HepG2 (cell line): ENCODE measurements around the gene CAD. TPM values are rescaled to one million over a fixed set of nuclear protein-coding genes. Genes with fewer than 3 reads are reported as not detected.
A peak's percentile ranks its signal among the peaks of the same experiment; 100 is the strongest.

ENCODE experiments used
- DNMT1 ChIP-seq: sonication (generic); formaldehyde crosslinking; IDR thresholded peaks from 2 replicates; pipeline ENCODE4 v1.5.1; 2020; ENCODE audit warnings: mild to moderate bottlenecking, missing genetic modification reagents
- DPF2 ChIP-seq: sonication (generic); formaldehyde crosslinking; IDR thresholded peaks from 2 replicates; pipeline ENCODE4 v1.4.0; 2020; ENCODE audit warnings: mild to moderate bottlenecking, low read depth, missing genetic modification reagents, borderline replicate concordance
- HCFC1 ChIP-seq: fragments of 150-350 bp; IDR thresholded peaks from 2 replicates; pipeline ENCODE4 v1.6.1; 2014; ENCODE audit warnings: low read depth, low read length
- ISX ChIP-seq: sonication (generic); formaldehyde crosslinking; conservative IDR thresholded peaks from 2 replicates; pipeline ENCODE4 v1.5.0; 2020; ENCODE audit warnings: missing genetic modification reagents
- KDM2A ChIP-seq: sonication (generic); formaldehyde crosslinking; IDR thresholded peaks from 2 replicates; pipeline ENCODE4 v1.4.0; 2020; ENCODE audit warnings: low read depth, missing genetic modification reagents, borderline replicate concordance
- KLF9 ChIP-seq: IDR thresholded peaks from 2 replicates; pipeline ENCODE4 v1.6.1; 2016; ENCODE audit warnings: low read depth
- NFIC ChIP-seq: IDR thresholded peaks from 2 replicates; pipeline ENCODE4 v1.6.1; 2012; ENCODE audit warnings: mild to moderate bottlenecking, low read length, inconsistent platforms
- POGZ ChIP-seq: sonication (generic); formaldehyde crosslinking; IDR thresholded peaks from 2 replicates; pipeline ENCODE4 v1.4.0; 2020; ENCODE audit warnings: mild to moderate bottlenecking, missing genetic modification reagents
- TBP ChIP-seq: sonication (generic); formaldehyde crosslinking; IDR thresholded peaks from 2 replicates; pipeline ENCODE4 v1.5.0; 2020; ENCODE audit warnings: missing genetic modification reagents
- TCF12 ChIP-seq, 2 experiments: fragments of 450-650 bp in 1 of 2; sonication (generic) in 1 of 2; formaldehyde crosslinking in 1 of 2; IDR thresholded peaks; 2 replicates each; pipeline versions ENCODE4 v1.6.1 to v1.8.0; 2017 to 2022; ENCODE audit warnings: antibody characterized with exemption in 1 of 2, mild to moderate bottlenecking in 1 of 2, missing genetic modification reagents in 1 of 2, moderate library complexity in 1 of 2
- ZFYVE20 ChIP-seq: sonication (generic); formaldehyde crosslinking; IDR thresholded peaks from 2 replicates; pipeline ENCODE4 v1.8.0; 2023; ENCODE audit warnings: low read depth, mild to moderate bottlenecking, moderate library complexity, missing genetic modification reagents, borderline replicate concordance
- ZNF263 ChIP-seq: sonication (generic); formaldehyde crosslinking; IDR thresholded peaks from 2 replicates; pipeline ENCODE4 v1.4.0; 2020; ENCODE audit warnings: missing genetic modification reagents
- ZNF30 ChIP-seq: sonication (generic); formaldehyde crosslinking; IDR thresholded peaks from 2 replicates; pipeline ENCODE4 v1.5.0; 2020; ENCODE audit warnings: mild to moderate bottlenecking, missing genetic modification reagents
- ZNF879 ChIP-seq: sonication (generic); formaldehyde crosslinking; IDR thresholded peaks from 2 replicates; pipeline ENCODE4 v1.8.1; 2023; ENCODE audit warnings: missing genetic modification reagents
- polyA plus RNA-seq, 8 experiments: library from polyadenylated mRNA; depleted of rRNA in 3 of 8; stranded (reverse) in 7 of 8; unstranded in 1 of 8; fragments of >200 nt; fragmentation: Illumina TruSeq in 4 of 8; extraction: Trizol in 4 of 8; gene quantifications; 2 replicates each; pipeline versions ENCODE4 v1.2.1 to v1.2.3, GENCODE V29; 2011 to 2016; ENCODE audit warnings: low read depth in 4 of 8, missing spikeins in 1 of 8, mixed read lengths in 1 of 8; ENCODE audit not compliant: insufficient read depth in 1 of 8
- total RNA-seq, 5 experiments: library from RNA; depleted of rRNA; stranded (reverse); fragments of >200 nt; fragmentation: Illumina TruSeq; extraction: Trizol; gene quantifications; 2 replicates each; pipeline ENCODE4 v1.2.3, GENCODE V29; 2016; ENCODE audit warnings: low read depth in 1 of 5
- TF ChIP-seq, protein P1 (sequence below): sonication (generic); formaldehyde crosslinking; IDR thresholded peaks from 2 replicates; pipeline ENCODE4 v1.5.0; 2020; ENCODE audit warnings: mild to moderate bottlenecking, missing genetic modification reagents
- TF ChIP-seq, protein P2 (sequence below): sonication (generic); formaldehyde crosslinking; IDR thresholded peaks from 2 replicates; pipeline ENCODE4 v1.8.0; 2022; ENCODE audit warnings: low read depth, missing genetic modification reagents
- TF ChIP-seq, protein P3 (sequence below): sonication (generic); formaldehyde crosslinking; IDR thresholded peaks from 2 replicates; pipeline ENCODE4 v1.4.0; 2020; ENCODE audit warnings: mild to moderate bottlenecking, missing genetic modification reagents
- TF ChIP-seq, protein P4 (sequence below): sonication (generic); formaldehyde crosslinking; IDR thresholded peaks from 2 replicates; pipeline ENCODE4 v1.5.0; 2020; ENCODE audit warnings: missing genetic modification reagents
- TF ChIP-seq, protein P5 (sequence below): sonication (generic); formaldehyde crosslinking; IDR thresholded peaks from 2 replicates; pipeline ENCODE4 v1.5.0; 2020; ENCODE audit warnings: missing genetic modification reagents

Gene CAD
- total and polyA plus RNA-seq, 2 of the 13 experiments (the other 11 are each of a cell fraction or from before 2014, with no cell fraction given), result 21.7 to 37.0 TPM

DNA sequence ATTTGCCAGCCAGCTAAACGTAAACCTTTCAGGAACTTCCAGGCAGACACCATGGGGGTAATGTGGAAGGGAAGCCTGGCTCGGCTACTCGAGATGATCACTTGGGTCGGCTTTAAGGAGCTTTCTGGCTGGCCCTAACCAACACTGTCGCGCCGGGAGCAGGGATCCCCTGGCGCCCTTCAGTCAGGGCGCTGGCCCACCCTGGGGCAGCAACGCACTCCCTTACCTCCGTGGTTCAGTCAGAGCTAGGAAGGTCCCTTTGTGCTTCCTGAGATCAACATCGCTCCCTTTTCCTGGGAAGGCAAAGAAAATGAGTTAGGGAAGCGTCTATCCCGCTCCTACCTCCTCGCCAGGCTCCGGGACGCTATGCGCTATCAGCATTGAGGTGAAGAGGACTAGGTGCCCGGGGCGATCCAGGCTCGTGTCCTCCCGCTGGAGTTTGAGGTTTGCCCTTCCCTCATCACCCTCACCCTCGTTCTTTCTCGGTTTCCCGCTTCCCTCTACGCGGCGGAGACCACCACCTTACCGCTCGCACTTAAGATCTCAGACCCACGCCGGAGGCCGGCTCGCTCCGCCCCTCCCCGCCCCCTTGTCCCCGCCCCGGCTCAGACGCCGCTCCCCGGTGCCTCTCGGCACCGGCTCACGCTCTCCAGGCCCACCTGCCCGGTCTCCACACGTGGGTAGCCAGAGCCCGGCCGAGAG, 5.8 kb upstream of the CAD start (continued):
- TF ChIP-seq DPF2, result no peak
- TF ChIP-seq ZNF879 (CRISPR knock-in tag), result no peak
- TF ChIP-seq, protein P1, sequence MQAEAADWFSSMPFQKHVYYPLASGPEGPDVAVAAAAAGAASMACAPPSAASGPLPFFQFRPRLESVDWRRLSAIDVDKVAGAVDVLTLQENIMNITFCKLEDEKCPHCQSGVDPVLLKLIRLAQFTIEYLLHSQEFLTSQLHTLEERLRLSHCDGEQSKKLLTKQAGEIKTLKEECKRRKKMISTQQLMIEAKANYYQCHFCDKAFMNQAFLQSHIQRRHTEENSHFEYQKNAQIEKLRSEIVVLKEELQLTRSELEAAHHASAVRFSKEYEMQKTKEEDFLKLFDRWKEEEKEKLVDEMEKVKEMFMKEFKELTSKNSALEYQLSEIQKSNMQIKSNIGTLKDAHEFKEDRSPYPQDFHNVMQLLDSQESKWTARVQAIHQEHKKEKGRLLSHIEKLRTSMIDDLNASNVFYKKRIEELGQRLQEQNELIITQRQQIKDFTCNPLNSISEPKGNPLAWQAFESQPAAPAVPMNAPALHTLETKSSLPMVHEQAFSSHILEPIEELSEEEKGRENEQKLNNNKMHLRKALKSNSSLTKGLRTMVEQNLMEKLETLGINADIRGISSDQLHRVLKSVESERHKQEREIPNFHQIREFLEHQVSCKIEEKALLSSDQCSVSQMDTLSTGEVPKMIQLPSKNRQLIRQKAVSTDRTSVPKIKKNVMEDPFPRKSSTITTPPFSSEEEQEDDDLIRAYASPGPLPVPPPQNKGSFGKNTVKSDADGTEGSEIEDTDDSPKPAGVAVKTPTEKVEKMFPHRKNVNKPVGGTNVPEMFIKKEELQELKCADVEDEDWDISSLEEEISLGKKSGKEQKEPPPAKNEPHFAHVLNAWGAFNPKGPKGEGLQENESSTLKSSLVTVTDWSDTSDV (CRISPR knock-in tag), result no peak
- TF ChIP-seq ZFYVE20 (CRISPR knock-in tag), result no peak
- no peak; the same call in 1 of the 2 replicates for TF ChIP-seq POGZ (CRISPR knock-in tag)
- TF ChIP-seq DNMT1 (CRISPR knock-in tag), result no peak
- TF ChIP-seq ZNF263 (CRISPR knock-in tag), result 0 out of 2 replicates have a peak, but pooled peaks have one; percentile 30
- TF ChIP-seq, protein P2, sequence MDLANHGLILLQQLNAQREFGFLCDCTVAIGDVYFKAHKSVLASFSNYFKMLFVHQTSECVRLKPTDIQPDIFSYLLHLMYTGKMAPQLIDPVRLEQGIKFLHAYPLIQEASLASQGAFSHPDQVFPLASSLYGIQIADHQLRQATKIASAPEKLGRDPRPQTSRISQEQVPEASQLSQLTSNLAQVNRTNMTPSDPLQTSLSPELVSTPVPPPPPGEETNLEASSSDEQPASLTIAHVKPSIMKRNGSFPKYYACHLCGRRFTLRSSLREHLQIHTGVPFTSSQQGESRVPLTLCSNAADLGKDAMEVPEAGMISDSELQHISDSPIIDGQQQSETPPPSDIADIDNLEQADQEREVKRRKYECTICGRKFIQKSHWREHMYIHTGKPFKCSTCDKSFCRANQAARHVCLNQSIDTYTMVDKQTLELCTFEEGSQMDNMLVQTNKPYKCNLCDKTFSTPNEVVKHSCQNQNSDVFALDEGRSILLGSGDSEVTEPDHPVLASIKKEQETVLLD (CRISPR knock-in tag), result no peak
- no peak for TF ChIP-seq NFIC
- TF ChIP-seq HCFC1, result no peak
- TF ChIP-seq KLF9 (CRISPR knock-in tag), result no peak
- TF ChIP-seq TCF12 (IDR thresholded peaks at IDR 0.05), result no peak
- TF ChIP-seq TCF12 (CRISPR knock-in tag; IDR thresholded peaks at IDR 0.05), result no peak; the same call in 1 of the 2 replicates
- TF ChIP-seq, protein P3, sequence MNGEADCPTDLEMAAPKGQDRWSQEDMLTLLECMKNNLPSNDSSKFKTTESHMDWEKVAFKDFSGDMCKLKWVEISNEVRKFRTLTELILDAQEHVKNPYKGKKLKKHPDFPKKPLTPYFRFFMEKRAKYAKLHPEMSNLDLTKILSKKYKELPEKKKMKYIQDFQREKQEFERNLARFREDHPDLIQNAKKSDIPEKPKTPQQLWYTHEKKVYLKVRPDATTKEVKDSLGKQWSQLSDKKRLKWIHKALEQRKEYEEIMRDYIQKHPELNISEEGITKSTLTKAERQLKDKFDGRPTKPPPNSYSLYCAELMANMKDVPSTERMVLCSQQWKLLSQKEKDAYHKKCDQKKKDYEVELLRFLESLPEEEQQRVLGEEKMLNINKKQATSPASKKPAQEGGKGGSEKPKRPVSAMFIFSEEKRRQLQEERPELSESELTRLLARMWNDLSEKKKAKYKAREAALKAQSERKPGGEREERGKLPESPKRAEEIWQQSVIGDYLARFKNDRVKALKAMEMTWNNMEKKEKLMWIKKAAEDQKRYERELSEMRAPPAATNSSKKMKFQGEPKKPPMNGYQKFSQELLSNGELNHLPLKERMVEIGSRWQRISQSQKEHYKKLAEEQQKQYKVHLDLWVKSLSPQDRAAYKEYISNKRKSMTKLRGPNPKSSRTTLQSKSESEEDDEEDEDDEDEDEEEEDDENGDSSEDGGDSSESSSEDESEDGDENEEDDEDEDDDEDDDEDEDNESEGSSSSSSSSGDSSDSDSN (CRISPR knock-in tag), result no peak
- no peak for TF ChIP-seq ISX (CRISPR knock-in tag)
- TF ChIP-seq, protein P4, sequence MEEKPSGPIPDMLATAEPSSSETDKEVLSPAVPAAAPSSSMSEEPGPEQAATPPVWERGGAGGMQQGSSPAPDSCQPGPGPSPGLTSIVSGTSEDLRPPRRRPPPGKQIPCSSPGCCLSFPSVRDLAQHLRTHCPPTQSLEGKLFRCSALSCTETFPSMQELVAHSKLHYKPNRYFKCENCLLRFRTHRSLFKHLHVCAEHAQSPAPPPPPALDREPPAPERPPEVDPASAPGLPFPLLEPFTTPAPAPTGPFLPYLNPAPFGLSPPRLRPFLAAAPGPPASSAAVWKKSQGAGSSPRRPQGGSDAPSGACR (CRISPR knock-in tag), result no peak; the same call in 1 of the 2 replicates
- TF ChIP-seq, protein P5, sequence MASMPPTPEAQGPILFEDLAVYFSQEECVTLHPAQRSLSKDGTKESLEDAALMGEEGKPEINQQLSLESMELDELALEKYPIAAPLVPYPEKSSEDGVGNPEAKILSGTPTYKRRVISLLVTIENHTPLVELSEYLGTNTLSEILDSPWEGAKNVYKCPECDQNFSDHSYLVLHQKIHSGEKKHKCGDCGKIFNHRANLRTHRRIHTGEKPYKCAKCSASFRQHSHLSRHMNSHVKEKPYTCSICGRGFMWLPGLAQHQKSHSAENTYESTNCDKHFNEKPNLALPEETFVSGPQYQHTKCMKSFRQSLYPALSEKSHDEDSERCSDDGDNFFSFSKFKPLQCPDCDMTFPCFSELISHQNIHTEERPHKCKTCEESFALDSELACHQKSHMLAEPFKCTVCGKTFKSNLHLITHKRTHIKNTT (CRISPR knock-in tag), result no peak
- TF ChIP-seq KDM2A (CRISPR knock-in tag), result peak; percentile 28; the same call in 1 of the 2 replicates
- no peak for TF ChIP-seq TBP
- no peak; the same call in 1 of the 2 replicates for TF ChIP-seq ZNF30 (CRISPR knock-in tag)
